GM10248 (cell line): Measurements from ENCODE around the gene CHPF2.

Source experiments
- CTCF ChIA-PET: fragments of 300-600 bp; sonication (Branson Sonifier 250); formaldehyde crosslinking; extraction: SDS; loops from one replicate; lab custom pipeline; 2021; ENCODE audit warnings: antibody characterized with exemption; lab: Yijun Ruan, JAX
- POLR2A ChIA-PET: fragments of 350-650 bp; sonication (Branson Sonifier 250); formaldehyde crosslinking; extraction: SDS; loops from one replicate; lab custom pipeline; 2020; ENCODE audit warnings: antibody characterized with exemption; lab: Yijun Ruan, JAX
- DNase-seq: peaks from one replicate; pipeline ENCODE4 v3.0.0; 2012; ENCODE audit errors: extremely low spot score
- CTCF ChIP-seq: IDR thresholded peaks from 2 replicates; pipeline ENCODE4 v1.5.1; 2012; ENCODE audit warnings: mild to moderate bottlenecking, low read depth; ENCODE audit errors: extremely low read depth, missing control alignments, control extremely low read depth

CHPF2 gene

GRCh38 chr7:151189038-151189437, 43.2 kb upstream of the CHPF2 start:
- DNase-seq, result no peak
- no peak for TF ChIP-seq CTCF
- POLR2A ChIA-PET, result no interaction called here
- CTCF ChIA-PET, result interaction anchor here (1.0 kb wide), 1 partner anchor 76 kb away, joined by 3 read pairs; no protein-coding TSS in a partner anchor

DNA sequence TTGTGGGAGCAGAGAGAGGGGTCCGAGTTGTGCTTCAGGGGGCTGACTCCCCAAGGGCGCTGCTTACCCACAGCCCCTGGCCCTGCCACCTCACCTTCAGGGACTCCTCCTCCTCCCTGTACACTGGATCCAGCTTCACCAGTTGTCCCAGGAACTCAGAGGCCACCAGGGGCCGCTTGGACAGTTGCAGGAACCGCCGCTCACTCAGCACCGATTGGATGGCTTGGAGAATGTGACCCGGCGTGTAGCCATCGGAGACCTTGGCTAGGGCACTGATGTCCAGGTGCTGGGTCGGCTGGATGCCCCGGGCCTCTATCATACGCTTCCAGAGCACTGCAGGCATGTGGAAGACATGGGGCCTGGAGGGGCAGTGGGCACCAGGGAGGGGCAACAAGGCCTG, 40.7 kb upstream of the CHPF2 start:
- DNase-seq, result no peak
- no peak for TF ChIP-seq CTCF
- POLR2A ChIA-PET, result no interaction called here
- CTCF ChIA-PET, result no interaction called here

GRCh38 chr7:151192002-151192539, 40.2 kb upstream of the CHPF2 start:
- ChIA-PET POLR2A (no interaction called here), CTCF (no interaction called here)
- no peak for TF ChIP-seq CTCF
- DNase-seq, result no peak

- no peak for TF ChIP-seq CTCF
- DNase-seq, result no peak
- CTCF ChIA-PET, result interaction anchor here (1.0 kb wide), 1 partner anchor 51 kb away, joined by 3 read pairs; no protein-coding TSS in a partner anchor
- POLR2A ChIA-PET, result no interaction called here
Observed at GRCh38 chr7:151193203-151193978, 38.9 kb upstream of the CHPF2 start.

GRCh38 chr7:151194188-151194587, 38.1 kb upstream of the CHPF2 start:
- no peak for TF ChIP-seq CTCF

GRCh38 chr7:151195616-151196450, 36.5 kb upstream of the CHPF2 start:
- ChIA-PET POLR2A (no interaction called here), CTCF (interaction anchor here (0.6 to 1.2 kb wide), 2 partner anchors 24 to 49 kb away, joined by 3 read pairs; no protein-coding TSS in a partner anchor)
- TF ChIP-seq CTCF, result no peak
- DNase-seq, result no peak

More at GRCh38 chr7:151194188-151194587, 38.1 kb upstream of the CHPF2 start:
- CTCF ChIA-PET, result interaction anchor here (1.0 to 1.2 kb wide), 2 partner anchors 26 to 50 kb away, joined by 3 read pairs; no protein-coding TSS in a partner anchor
- POLR2A ChIA-PET, result no interaction called here
- DNase-seq, result no peak
